Muscle layer of colon (tissue), 2 donors: ENCODE data around the gene HOXB9.

Experiments used
- H3K27ac ChIP-seq: one replicate; pipeline ENCODE4 v1.7.0; 2013; ENCODE audit warnings: low read depth, mild to moderate bottlenecking, low read length, moderate library complexity
- H3K27me3 ChIP-seq, 2 donors: one replicate each; pipeline ENCODE4 v1.7.0; 2013; ENCODE audit warnings: low read length in 2 of 2, mild to moderate bottlenecking in 2 of 2; ENCODE audit not compliant: insufficient read depth in 2 of 2, control insufficient read depth in 1 of 2
- H3K36me3 ChIP-seq: one replicate; pipeline ENCODE4 v1.7.0; 2013; ENCODE audit warnings: mild to moderate bottlenecking, low read length; ENCODE audit not compliant: insufficient read depth
- H3K4me1 ChIP-seq: one replicate; pipeline ENCODE4 v1.7.0; 2013; ENCODE audit warnings: mild to moderate bottlenecking, low read length; ENCODE audit not compliant: insufficient read depth
- H3K4me3 ChIP-seq, 2 donors: one replicate each; pipeline ENCODE4 v1.7.0; 2013; ENCODE audit warnings: low read length in 2 of 2, low read depth in 1 of 2, mild to moderate bottlenecking in 1 of 2, moderate library complexity in 1 of 2
- H3K9ac ChIP-seq: one replicate; pipeline ENCODE4 v1.7.0; 2013; ENCODE audit warnings: low read length
- H3K9me3 ChIP-seq: one replicate; pipeline ENCODE4 v1.7.0; 2013; ENCODE audit warnings: mild to moderate bottlenecking, low read length
- donor health status: abdominal sarcoma.
- donor health status: Adenocarcinoma of cecum.

HOXB9 gene

DNA sequence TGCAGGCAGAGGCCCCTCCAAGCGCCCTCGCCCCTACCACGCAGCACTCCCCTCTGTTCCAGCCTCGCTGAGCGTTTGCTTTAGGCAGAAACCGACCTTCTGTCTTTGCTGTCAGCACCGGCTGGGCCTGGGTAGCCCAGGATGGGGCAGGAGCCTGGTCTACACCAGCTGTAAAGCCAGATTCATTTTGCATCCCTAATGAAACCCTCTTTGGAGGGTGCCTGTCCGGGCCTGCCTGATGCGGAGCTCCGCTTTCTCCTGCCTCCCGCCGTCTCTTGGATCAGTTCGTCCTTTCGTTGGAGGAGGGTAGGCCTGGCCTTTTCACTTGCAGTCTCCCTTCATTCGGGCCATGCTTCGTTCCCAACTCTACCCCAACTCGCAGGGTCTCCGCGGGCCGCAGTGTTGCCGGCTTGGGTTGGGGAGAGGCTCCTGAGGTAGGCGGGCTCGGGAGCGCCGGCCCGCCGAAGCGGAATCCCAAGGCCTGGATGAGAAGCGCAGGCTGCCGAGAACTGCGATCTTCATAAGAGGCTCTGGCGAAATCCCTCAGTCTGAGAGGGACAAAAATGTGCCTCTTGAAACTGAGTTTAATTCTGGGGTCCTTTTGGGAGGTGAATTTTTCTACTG is 6.2 kb downstream of the HOXB9 start:
- no peak overlapping the region for H3K4me3 ChIP-seq
- H3K27ac ChIP-seq = no peak overlapping the region
- H3K9ac ChIP-seq = no peak overlapping the region
- peaks cover 12% of the 10 kb centered on the region for H3K4me1 ChIP-seq
- H3K36me3 ChIP-seq = no peaks in the 10 kb centered on the region
- peaks cover 87 to 96% of the 10 kb centered on the region in 2 donors for H3K27me3 ChIP-seq
- H3K9me3 ChIP-seq = no peaks in the 10 kb centered on the region

DNA sequence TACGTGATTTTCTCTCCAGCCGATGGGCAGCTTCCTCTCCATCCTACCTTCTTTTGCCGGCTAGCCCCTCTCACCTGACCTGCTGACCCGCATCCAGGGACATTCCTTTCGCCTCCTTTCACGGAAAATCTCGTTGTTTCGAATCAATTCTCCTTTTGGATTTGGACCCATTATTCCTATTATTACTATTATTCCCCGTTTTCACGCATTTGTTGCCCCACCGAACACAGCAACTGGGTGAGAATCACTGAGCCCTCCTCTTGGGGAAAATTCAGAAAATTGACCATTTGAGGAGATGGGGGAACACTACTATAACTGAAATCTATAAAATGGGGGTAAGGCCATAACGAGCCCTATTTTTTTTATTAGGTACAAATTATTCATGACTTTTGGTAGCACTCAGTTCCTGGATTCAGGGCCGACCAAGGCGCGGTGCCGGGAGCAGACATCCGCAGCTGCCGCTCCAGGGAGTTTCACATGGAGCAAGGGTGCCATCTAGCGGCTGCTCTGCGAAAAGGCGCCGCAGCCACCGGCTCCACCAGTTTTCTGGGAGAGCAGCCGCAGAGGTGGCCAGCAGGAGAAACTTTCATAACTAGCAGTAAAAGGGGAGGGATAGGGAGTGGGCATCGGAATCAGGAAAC is 7.8 kb downstream of the HOXB9 start:
- Histone ChIP-seq H3K4me1 (peaks cover 12% of the 10 kb centered on the region), H3K4me3 (no peak overlapping the region), H3K36me3 (no peaks in the 10 kb centered on the region), H3K27ac (no peak overlapping the region), H3K9me3 (no peaks in the 10 kb centered on the region), H3K9ac (no peak overlapping the region), H3K27me3 (peaks cover 89 to 96% of the 10 kb centered on the region in 2 donors)

GRCh38 chr17:48617471-48618255 is 8.5 kb downstream of the HOXB9 start:
- no peaks in the 10 kb centered on the region for H3K36me3 ChIP-seq
- no peaks in the 10 kb centered on the region for H3K9me3 ChIP-seq
- no peak overlapping the region for H3K9ac ChIP-seq
- peaks cover 12% of the 10 kb centered on the region for H3K4me1 ChIP-seq
- H3K4me3 ChIP-seq = no peak overlapping the region
- peaks cover 83 to 94% of the 10 kb centered on the region in 2 donors for H3K27me3 ChIP-seq
- H3K27ac ChIP-seq = no peak overlapping the region

DNA sequence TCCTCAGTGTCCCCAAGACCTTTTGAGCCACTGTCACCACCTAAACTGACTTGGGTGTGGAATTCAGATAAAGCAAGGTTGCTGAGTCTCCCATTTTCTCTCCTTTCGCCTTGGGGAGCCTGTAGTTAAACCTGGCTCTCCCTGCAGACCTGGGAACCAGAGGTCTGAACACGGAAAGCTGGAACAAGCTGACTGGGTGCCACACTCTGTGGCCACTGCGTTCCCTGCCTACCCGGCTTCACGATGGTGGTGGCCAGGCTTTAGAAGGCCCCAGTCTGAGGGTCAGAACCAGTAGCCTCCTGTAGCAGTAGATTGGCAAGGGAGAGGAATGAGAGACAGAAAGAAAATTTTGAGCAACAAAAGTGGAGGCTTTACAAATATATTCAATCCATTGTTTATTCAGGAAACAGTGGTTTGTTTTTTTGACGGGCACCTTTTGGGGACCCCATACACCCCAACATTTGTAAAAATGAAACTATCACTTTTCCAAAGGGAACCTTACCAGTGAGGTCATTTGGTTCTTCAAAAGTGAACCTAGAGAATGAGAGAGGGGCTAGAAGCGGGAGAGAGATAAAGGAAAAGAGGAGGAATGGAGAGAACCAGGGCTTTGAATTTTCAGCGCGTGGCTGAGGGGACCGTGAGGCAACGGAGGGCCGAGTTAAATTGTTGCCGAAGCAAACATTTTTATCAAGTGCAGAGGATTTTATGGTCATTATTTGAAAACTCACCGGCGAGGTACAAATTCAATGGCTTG is 9.3 kb downstream of the HOXB9 start:
- Histone ChIP-seq H3K9me3 (no peaks in the 10 kb centered on the region), H3K27me3 (peaks cover 79 to 98% of the 10 kb centered on the region in 2 donors), H3K27ac (no peak overlapping the region), H3K4me1 (peaks cover 12% of the 10 kb centered on the region), H3K36me3 (no peaks in the 10 kb centered on the region), H3K4me3 (no peak overlapping the region), H3K9ac (no peak overlapping the region)

- Histone ChIP-seq H3K4me1 (peaks cover 12% of the 10 kb centered on the region), H3K9me3 (no peaks in the 10 kb centered on the region), H3K27me3 (peaks cover 72 to 97% of the 10 kb centered on the region in 2 donors), H3K27ac (no peak overlapping the region), H3K4me3 (no peak overlapping the region), H3K36me3 (no peaks in the 10 kb centered on the region), H3K9ac (no peak overlapping the region)
Observed at GRCh38 chr17:48615963-48616716, 10.0 kb downstream of the HOXB9 start.

GRCh38 chr17:48615047-48615962 is 10.9 kb downstream of the HOXB9 start, which contains the start of gene HOXB8:
Gene HOXB8, minus strand, starts transcription at chr17:48615292. Its CDS starts 588 bp downstream, at chr17:48614704.
- Histone ChIP-seq H3K4me3 (no peak within 1 kb of the TSS), H3K9ac (no peak within 1 kb of the TSS), H3K27me3 (peaks cover 64 to 97% of the 10 kb centered on the region in 2 donors), H3K4me1 (peaks cover 12% of the 10 kb centered on the region), H3K36me3 (no peaks in the 10 kb centered on the region), H3K27ac (no peak within 1 kb of the TSS), H3K9me3 (no peaks in the 10 kb centered on the region)

- Histone ChIP-seq H3K9me3 (no peaks in the 10 kb centered on the region), H3K4me1 (peaks cover 14% of the 10 kb centered on the region), H3K27ac (no peak overlapping the region), H3K27me3 (peaks cover 54 to 92% of the 10 kb centered on the region in 2 donors), H3K9ac (no peak overlapping the region), H3K36me3 (no peaks in the 10 kb centered on the region), H3K4me3 (no peak overlapping the region)
Observed at GRCh38 chr17:48613862-48614694, 12.1 kb downstream of the HOXB9 start.

- Histone ChIP-seq H3K9me3 (no peaks in the 10 kb centered on the region), H3K4me3 (peak overlapping the region; percentile 18 to 45), H3K4me1 (peaks cover 4% of the 10 kb centered on the region), H3K36me3 (no peaks in the 10 kb centered on the region), H3K27ac (no peak overlapping the region), H3K9ac (no peak overlapping the region), H3K27me3 (peaks cover 50 to 82% of the 10 kb centered on the region in 2 donors)
Observed at GRCh38 chr17:48612854-48613691, 13.1 kb downstream of the HOXB9 start.

DNA sequence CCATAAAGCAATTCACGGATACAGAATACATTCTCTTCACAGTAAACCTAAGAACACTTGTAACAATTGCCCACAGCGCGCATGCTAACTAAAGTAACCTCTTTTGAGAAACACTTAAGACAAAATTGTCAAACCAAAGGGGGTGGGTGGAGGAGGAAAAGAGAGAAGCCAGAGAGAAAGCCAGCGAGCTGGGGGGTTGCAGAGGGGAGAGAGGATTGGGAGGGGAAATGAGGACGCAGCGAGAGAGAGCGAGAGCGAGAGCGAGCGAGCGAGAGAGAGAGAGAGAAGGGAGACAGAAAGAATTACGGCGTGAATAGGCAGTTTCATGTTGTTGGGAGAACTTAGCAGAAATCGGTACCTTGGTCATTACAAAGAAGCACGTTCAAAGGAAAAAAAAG is 13.7 kb downstream of the HOXB9 start:
- H3K9ac ChIP-seq = no peak overlapping the region
- no peaks in the 10 kb centered on the region for H3K9me3 ChIP-seq
- H3K36me3 ChIP-seq = no peaks in the 10 kb centered on the region
- peaks cover 44 to 76% of the 10 kb centered on the region in 2 donors for H3K27me3 ChIP-seq
- peak overlapping the region; percentile 18 to 45 for H3K4me3 ChIP-seq
- H3K4me1 ChIP-seq = peaks cover 3% of the 10 kb centered on the region
- no peak overlapping the region for H3K27ac ChIP-seq
